ENCODE results near the gene CCDC185. TPM values are rescaled to one million over a fixed set of nuclear protein-coding genes. Genes with fewer than 3 reads are reported as not detected.

CCDC185 gene
- total and polyA plus RNA-seq, 2 of the 13 experiments (the other 11 are each of a cell fraction or from before 2014, with no cell fraction given), result not detected

- Histone ChIP-seq H3K27me3 (ENCODE audit: control insufficient read depth in 1 of 2, insufficient read depth in 2 of 2, low read length in 2 of 2) (no peaks in the 10 kb centered on the region; a peak in 1 of 5 replicates), H3K4me3 (replicated peaks in 1 of 3; ENCODE audit: insufficient read depth in 1 of 3, low read depth in 2 of 3, low read length in 3 of 3) (no peak overlapping the region), H3K79me2 (ENCODE audit: insufficient read depth, low read length) (no peaks in the 10 kb centered on the region), H4K20me1 (ENCODE audit: insufficient read depth, low read length) (no peaks in the 10 kb centered on the region), H3K4me1 (ENCODE audit: insufficient read depth, low read length) (no peaks in the 10 kb centered on the region), H3K9me3 (ENCODE audit: low read length) (no peaks in the 10 kb centered on the region), H2AFZ (ENCODE audit: low read length) (no peak overlapping the region), H3K9ac (ENCODE audit: insufficient read depth, low read depth, low read length) (no peak overlapping the region), H3K27ac (ENCODE audit: extremely low read length, insufficient read depth, low read length) (no peak overlapping the region), H3K36me3 (replicated peaks in 1 of 2; ENCODE audit: control insufficient read depth in 1 of 2, insufficient read depth in 2 of 2, low read length in 2 of 2) (no peaks in the 10 kb centered on the region), H3K4me2 (ENCODE audit: low read depth, low read length) (no peak overlapping the region)
- ATAC-seq, result no peak
- in situ Hi-C loops (cut with HindIII; ENCODE audit: extremely low pct_ligation_motif_present, low pct_unique_long_range_greater_than_20kb) (no loop called here), intact Hi-C loops (cut with micrococcal nuclease; ENCODE audit: unreplicated experiment) (no loop called here)
- no peak for DNase-seq (ENCODE audit: low spot score)
- 0% methylated on average over 1 of the region's 1 CpG for whole genome bisulfite sequencing (ENCODE audit: low lambda C conversion rate)
- CTCF ChIA-PET (ENCODE audit: low intra/inter-chr PET ratio, low total read pairs), result no interaction called here
- POLR2A ChIA-PET, result no interaction called here
- no peak for TF ChIP-seq ZNF773 (CRISPR knock-in tag; IDR thresholded peaks at IDR 0.05; ENCODE audit: borderline replicate concordance)
- no peak for TF ChIP-seq ZC3H4 (CRISPR knock-in tag; IDR thresholded peaks at IDR 0.05; ENCODE audit: borderline replicate concordance)
- no peak for TF ChIP-seq CENPX (CRISPR knock-in tag; IDR thresholded peaks at IDR 0.05)
- TF ChIP-seq ZSCAN12 (CRISPR knock-in tag; IDR thresholded peaks at IDR 0.05), result no peak
- no peak for TF ChIP-seq RNF2 (conservative IDR thresholded peaks at IDR 0.05; ENCODE audit: low read depth)
- no peak for TF ChIP-seq ETV5 (CRISPR knock-in tag; IDR thresholded peaks at IDR 0.05; ENCODE audit: borderline replicate concordance)
- no peak for TF ChIP-seq STAG1 (CRISPR knock-in tag; IDR thresholded peaks at IDR 0.05)
- no peak for TF ChIP-seq PREB (CRISPR knock-in tag; IDR thresholded peaks at IDR 0.05)
- BruUV-seq (replicated peaks), result no TSS peak
- no peak for FAIRE-seq
These were observed 37.0 kb downstream of the CCDC185 start for GRCh38 chr1:223430236-223430635.

DNA sequence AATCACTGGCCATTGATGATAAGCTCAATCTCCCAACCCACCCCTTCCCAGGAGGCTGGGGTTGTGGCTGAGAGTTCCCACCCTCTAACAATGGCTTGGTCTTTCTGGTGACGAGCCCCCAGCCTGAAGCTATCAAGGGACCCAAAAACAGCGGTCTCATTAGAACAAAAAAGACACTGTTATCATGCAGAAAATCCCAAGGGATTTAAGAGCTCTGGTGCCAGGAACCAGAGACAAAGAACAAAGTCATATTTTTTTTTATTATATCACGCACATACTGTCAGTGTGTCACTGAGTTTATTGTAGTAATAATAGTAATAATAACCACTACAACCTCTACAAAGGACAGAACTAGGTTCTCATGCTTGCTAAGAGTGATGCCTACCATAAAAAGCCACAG lies 43.9 kb downstream of the CCDC185 start:
- Histone ChIP-seq H3K4me2 (ENCODE audit: low read depth, low read length) (no peak overlapping the region), H2AFZ (ENCODE audit: low read length) (no peak overlapping the region), H3K27ac (ENCODE audit: extremely low read length, insufficient read depth, low read length) (no peak overlapping the region), H3K4me3 (replicated peaks in 1 of 3; ENCODE audit: insufficient read depth in 1 of 3, low read depth in 2 of 3, low read length in 3 of 3) (no peak overlapping the region), H3K27me3 (ENCODE audit: control insufficient read depth in 1 of 2, insufficient read depth in 2 of 2, low read length in 2 of 2) (no peaks in the 10 kb centered on the region; a peak in 1 of 5 replicates), H3K36me3 (replicated peaks in 1 of 2; ENCODE audit: control insufficient read depth in 1 of 2, insufficient read depth in 2 of 2, low read length in 2 of 2) (no peaks in the 10 kb centered on the region), H3K4me1 (ENCODE audit: insufficient read depth, low read length) (no peaks in the 10 kb centered on the region), H4K20me1 (ENCODE audit: insufficient read depth, low read length) (no peaks in the 10 kb centered on the region), H3K79me2 (ENCODE audit: insufficient read depth, low read length) (no peaks in the 10 kb centered on the region), H3K9ac (ENCODE audit: insufficient read depth, low read depth, low read length) (no peak overlapping the region), H3K9me3 (ENCODE audit: low read length) (0 out of 2 replicates have a peak, but pooled peaks cover under 1% of the 10 kb centered on the region)
- ChIA-PET CTCF (ENCODE audit: low intra/inter-chr PET ratio, low total read pairs) (no interaction called here), POLR2A (no interaction called here)
- FAIRE-seq, result no peak
- intact Hi-C loops (cut with micrococcal nuclease; ENCODE audit: unreplicated experiment) (no loop called here), in situ Hi-C loops (cut with HindIII; ENCODE audit: extremely low pct_ligation_motif_present, low pct_unique_long_range_greater_than_20kb) (no loop called here)
- ATAC-seq, result no peak
- 13% methylated on average over 3 of the region's 3 CpGs for WGBS (ENCODE audit: low lambda C conversion rate)
- BruUV-seq (replicated peaks), result no TSS peak
- no peak for DNase-seq (ENCODE audit: low spot score)
- TF ChIP-seq NCOA5 (CRISPR knock-in tag; IDR thresholded peaks at IDR 0.05), result no peak
- TF ChIP-seq ATF7 (IDR thresholded peaks at IDR 0.05), result no peak
- TF ChIP-seq ATF7 (CRISPR knock-in tag; IDR thresholded peaks at IDR 0.05), result no peak
- no peak for TF ChIP-seq KAT2B (IDR thresholded peaks at IDR 0.05; ENCODE audit: borderline replicate concordance, low read depth, low read length)
- TF ChIP-seq ZNF691 (CRISPR knock-in tag; IDR thresholded peaks at IDR 0.05; ENCODE audit: borderline replicate concordance, low read depth), result no peak
- no peak for TF ChIP-seq GABPA (IDR thresholded peaks at IDR 0.05; ENCODE audit: low read depth, low read length)
- no peak for TF ChIP-seq GABPA (CRISPR knock-in tag; IDR thresholded peaks at IDR 0.05; ENCODE audit: low read depth)
- TF ChIP-seq RELA (CRISPR knock-in tag; IDR thresholded peaks at IDR 0.05), result no peak
- no peak for TF ChIP-seq AGO2 (optimal IDR thresholded peaks at IDR 0.05; ENCODE audit: low read depth, low read length)
- no peak for TF ChIP-seq CREM (IDR thresholded peaks at IDR 0.05)
- TF ChIP-seq CREM (CRISPR knock-in tag; IDR thresholded peaks at IDR 0.05), result no peak
- no peak for TF ChIP-seq GATA4 (IDR thresholded peaks at IDR 0.05; ENCODE audit: borderline replicate concordance, low read depth)
- TF ChIP-seq GATAD2A (CRISPR knock-in tag; IDR thresholded peaks at IDR 0.05), result no peak
- no peak for TF ChIP-seq ZNF138 (CRISPR knock-in tag; IDR thresholded peaks at IDR 0.05; ENCODE audit: low read depth)
- no peak for TF ChIP-seq ZSCAN12 (CRISPR knock-in tag; IDR thresholded peaks at IDR 0.05)
- TF ChIP-seq RNF2 (conservative IDR thresholded peaks at IDR 0.05; ENCODE audit: low read depth), result no peak

Measured in HepG2 (cell line).